NOMO-1 treated with DMSO at 0.1 percent for 48 hours (cell line): ENCODE data around the gene UCN.
"Not testable (repeated sequence)": the region's sequence is repeated elsewhere in the genome, so short reads cannot be mapped to it uniquely, and the experiment has no call there.

Source experiments
- DNase-seq: peaks from one replicate; lab custom pipeline; 2025; ENCODE audit not compliant: unreplicated experiment; lab: John Stamatoyannopoulos, UW

The UCN gene

GRCh38 chr2:27285481-27285880 lies 22.8 kb downstream of the UCN start:
- DNase-seq = no peak

- DNase-seq = no peak
Observed at GRCh38 chr2:27284996-27285395, 23.2 kb downstream of the UCN start.

GRCh38 chr2:27282892-27283291 lies 25.4 kb downstream of the UCN start:
- DNase-seq = no peak

- DNase-seq = no peak
Observed at GRCh38 chr2:27281855-27282559, 26.2 kb downstream of the UCN start, which contains the start of gene TRIM54. Gene TRIM54, plus strand, starts transcription at chr2:27282429. Its CDS starts 303 bp downstream, at chr2:27282732.

- no peak for DNase-seq
Observed at GRCh38 chr2:27281442-27281841, 26.8 kb downstream of the UCN start.

GRCh38 chr2:27280826-27281225 lies 27.4 kb downstream of the UCN start:
- DNase-seq = no peak

GRCh38 chr2:27278010-27278409 lies 30.2 kb downstream of the UCN start:
- no peak for DNase-seq

GRCh38 chr2:27275211-27276150 lies 32.8 kb downstream of the UCN start, which contains the start of gene DNAJC5G:
Gene DNAJC5G, plus strand, starts transcription at chr2:27275433. Its CDS starts 1,296 bp downstream, at chr2:27276729.
- DNase-seq = no peak

- DNase-seq = not testable (repeated sequence)
Observed at GRCh38 chr2:27272537-27273522, 35.4 kb downstream of the UCN start.

GRCh38 chr2:27271631-27272340 lies 36.5 kb downstream of the UCN start:
- DNase-seq = no peak

GRCh38 chr2:27270670-27271069 lies 37.6 kb downstream of the UCN start:
- no peak for DNase-seq

GRCh38 chr2:27270131-27270530 lies 38.1 kb downstream of the UCN start:
- DNase-seq = no peak

- not testable (repeated sequence) for DNase-seq
Observed at GRCh38 chr2:27268296-27268695, 39.9 kb downstream of the UCN start.

- DNase-seq = no peak
Observed at GRCh38 chr2:27265536-27265870, 42.7 kb downstream of the UCN start.

GRCh38 chr2:27264753-27265535 lies 43.3 kb downstream of the UCN start:
- no peak for DNase-seq

- DNase-seq = no peak
Observed at GRCh38 chr2:27264253-27264752, 43.9 kb downstream of the UCN start.

- no peak for DNase-seq
Observed at GRCh38 chr2:27263287-27264252, 44.7 kb downstream of the UCN start.
